GM18951 (cell line): ENCODE data around the gene GTPBP2.
"Not testable (repeated sequence)": the region's sequence is repeated elsewhere in the genome, so short reads cannot be mapped to it uniquely, and the experiment has no call there.

ENCODE experiments used
- POLR2A ChIP-seq: IDR thresholded peaks from 4 replicates; pipeline ENCODE4 v1.6.1; 2011; ENCODE audit warnings: mild to moderate bottlenecking; ENCODE audit not compliant: insufficient read length, insufficient read depth; ENCODE audit errors: extremely low read depth
- in situ Hi-C: fragments of 300-500 bp; cut with MboI; formaldehyde crosslinking; loops from one replicate; pipeline ENCODE4 v1.12.0; 2022; ENCODE audit warnings: low sequenced_read_pairs, mixed read lengths, inconsistent platforms; ENCODE audit not compliant: unreplicated experiment

The GTPBP2 gene

GRCh38 chr6:43639984-43640800 is 11.1 kb upstream of the GTPBP2 start:
- in situ Hi-C loops = no loop called here

GRCh38 chr6:43636308-43636659 is 7.2 kb upstream of the GTPBP2 start:
- in situ Hi-C loops = no loop called here

More at GRCh38 chr6:43639984-43640800, 11.1 kb upstream of the GTPBP2 start:
- TF ChIP-seq POLR2A = no peak

GRCh38 chr6:43635387-43636307 is 6.6 kb upstream of the GTPBP2 start, which contains the start of gene MAD2L1BP:
MAD2L1BP (plus strand) TSS chr6:43635840; CDS start chr6:43635876, 36 bp downstream.
- TF ChIP-seq POLR2A = peak; percentile 95
- in situ Hi-C loops = no loop called here

More at GRCh38 chr6:43636308-43636659, 7.2 kb upstream of the GTPBP2 start:
- TF ChIP-seq POLR2A = no peak

- in situ Hi-C loops = no loop called here
Observed at GRCh38 chr6:43634702-43635303, 5.7 kb upstream of the GTPBP2 start.

GRCh38 chr6:43633002-43633401 is 3.9 kb upstream of the GTPBP2 start:
- in situ Hi-C loops = not testable (repeated sequence)

More at GRCh38 chr6:43634702-43635303, 5.7 kb upstream of the GTPBP2 start:
- no peak for TF ChIP-seq POLR2A

GRCh38 chr6:43630980-43631619 is 2.0 kb upstream of the GTPBP2 start:
- TF ChIP-seq POLR2A = no peak
- in situ Hi-C loops = no loop called here

- in situ Hi-C loops = no loop called here
Observed at GRCh38 chr6:43629505-43630300, 639 bp upstream of the GTPBP2 start.

GRCh38 chr6:43628393-43629103 is 516 bp downstream of the GTPBP2 start:
- peak; percentile 30 for TF ChIP-seq POLR2A
- in situ Hi-C loops = no loop called here

More at GRCh38 chr6:43629505-43630300, 639 bp upstream of the GTPBP2 start:
- TF ChIP-seq POLR2A = peak; percentile 54

- in situ Hi-C loops = no loop called here
- no peak for TF ChIP-seq POLR2A
Observed at GRCh38 chr6:43627008-43627825, 1.8 kb downstream of the GTPBP2 start.

GRCh38 chr6:43625393-43625992 is 3.6 kb downstream of the GTPBP2 start:
- in situ Hi-C loops = no loop called here
- no peak for TF ChIP-seq POLR2A
